Immature natural killer cell (primary cell): Measurements from ENCODE around the gene VCY. TPM values are rescaled to one million over a fixed set of nuclear protein-coding genes. Genes with fewer than 3 reads are reported as not detected.
"Not testable (repeated sequence)": the region's sequence is repeated elsewhere in the genome, so short reads cannot be mapped to it uniquely, and the experiment has no call there.

Experiments
- DNase-seq, 3 donors: peaks; one replicate each; pipeline ENCODE4 v3.0.0; 2022; ENCODE audit warnings: mixed read lengths in 1 of 3
- H3K27ac Mint-ChIP-seq, 6 donors: one replicate each; pipeline ENCODE4 v1.8.0; 2020; ENCODE audit warnings: mixed read lengths in 6 of 6, mild to moderate bottlenecking in 5 of 6, inconsistent platforms in 4 of 6, moderate library complexity in 3 of 6
- H3K27me3 Mint-ChIP-seq, 3 donors: one replicate each; pipeline ENCODE4 v1.8.0; 2020 to 2021; ENCODE audit warnings: low read depth in 3 of 3, mild to moderate bottlenecking in 3 of 3, mixed read lengths in 3 of 3, moderate library complexity in 3 of 3, inconsistent platforms in 1 of 3
- H3K36me3 Mint-ChIP-seq, 3 donors: one replicate each; pipeline ENCODE4 v1.8.0; 2020; ENCODE audit warnings: mixed read lengths in 3 of 3, inconsistent platforms in 2 of 3, mild to moderate bottlenecking in 2 of 3
- H3K4me1 Mint-ChIP-seq, 2 donors: one replicate each; pipeline ENCODE4 v1.8.0; 2020; ENCODE audit warnings: inconsistent platforms in 2 of 2, mild to moderate bottlenecking in 2 of 2, mixed read lengths in 2 of 2, moderate library complexity in 1 of 2
- H3K4me3 Mint-ChIP-seq, 5 donors: one replicate each; pipeline ENCODE4 v1.8.0; 2020; ENCODE audit warnings: mild to moderate bottlenecking in 5 of 5, mixed read lengths in 5 of 5, inconsistent platforms in 3 of 5, moderate library complexity in 3 of 5
- H3K9me3 Mint-ChIP-seq, 6 donors: one replicate each; pipeline ENCODE4 v1.8.0; 2020; ENCODE audit warnings: mild to moderate bottlenecking in 6 of 6, mixed read lengths in 6 of 6, inconsistent platforms in 4 of 6, moderate library complexity in 3 of 6
- polyA plus RNA-seq, 3 donors: library from polyadenylated mRNA; unstranded; fragments of 300-500 nt; fragmentation: Illumina TruSeq; gene quantifications; one replicate each; pipeline ENCODE4 v1.2.3, GENCODE V29; 2021

Gene VCY
- polyA plus RNA-seq = not detected

DNA sequence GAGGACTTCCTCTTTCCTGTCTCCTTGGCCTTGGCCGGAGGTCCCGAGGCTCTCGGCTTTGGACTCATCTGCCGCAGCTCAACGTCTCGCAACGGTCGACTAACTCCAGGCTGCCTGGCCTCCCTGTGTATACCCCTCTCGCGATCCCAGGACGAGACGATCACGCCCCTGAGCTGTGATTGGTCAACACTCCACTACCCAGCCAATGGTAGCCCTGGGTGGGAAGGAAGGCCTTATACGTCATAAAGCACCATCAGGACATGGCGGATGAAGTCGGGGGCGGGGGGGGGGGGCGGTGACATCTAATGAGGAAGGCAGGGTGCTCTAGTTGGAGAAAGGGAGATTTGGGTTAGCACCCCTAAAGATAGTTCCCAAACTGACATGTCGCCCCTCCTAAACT lies at the start of gene VCY:
Gene VCY, minus strand, starts transcription at position 101 of the 400 bp plus-strand sequence. Its CDS starts 33 bp downstream, at position 68.
- H3K27me3 Mint-ChIP-seq, H3K4me1 Mint-ChIP-seq, H3K27ac Mint-ChIP-seq, H3K4me3 Mint-ChIP-seq, DNase-seq, H3K36me3 Mint-ChIP-seq, H3K9me3 Mint-ChIP-seq: not testable (repeated sequence)

- H3K27ac Mint-ChIP-seq, H3K36me3 Mint-ChIP-seq, H3K9me3 Mint-ChIP-seq, H3K4me3 Mint-ChIP-seq, DNase-seq, H3K27me3 Mint-ChIP-seq, H3K4me1 Mint-ChIP-seq: not testable (repeated sequence)
These were observed 44.1 kb upstream of the VCY start for GRCh38 chrY:14030395-14030794.

- H3K4me1 Mint-ChIP-seq, H3K27me3 Mint-ChIP-seq, DNase-seq, H3K27ac Mint-ChIP-seq, H3K4me3 Mint-ChIP-seq, H3K9me3 Mint-ChIP-seq, H3K36me3 Mint-ChIP-seq: not testable (repeated sequence)
These were observed 25.6 kb upstream of the VCY start for GRCh38 chrY:14011916-14012315.

DNA sequence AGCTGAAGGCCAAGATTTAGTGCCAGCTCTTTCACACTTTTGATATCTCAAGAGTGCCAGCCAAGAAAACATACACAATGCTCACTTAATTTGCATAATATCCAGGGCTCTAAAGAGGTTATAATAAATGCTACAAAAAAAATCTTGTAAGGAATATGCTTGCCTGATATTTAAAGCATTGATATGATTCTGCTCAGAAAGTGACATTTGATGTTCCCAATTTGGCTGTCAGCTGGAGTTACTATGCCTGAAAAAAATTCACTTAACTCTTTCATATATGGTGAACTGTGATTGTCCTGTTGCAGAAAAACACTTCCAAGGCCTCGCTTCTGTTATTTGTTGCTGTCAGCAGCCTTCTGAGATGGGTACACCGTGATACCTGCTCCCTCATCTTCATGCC lies 43.9 kb downstream of the VCY start:
- not testable (repeated sequence) for H3K4me3 Mint-ChIP-seq, H3K9me3 Mint-ChIP-seq, H3K27me3 Mint-ChIP-seq, H3K27ac Mint-ChIP-seq, H3K36me3 Mint-ChIP-seq, DNase-seq, H3K4me1 Mint-ChIP-seq

Other genes starting within 250 kb of the VCY start
- gene VCY1B, start 69.8 kb upstream of the VCY start, polyA plus RNA-seq = not detected